Fibroblast of lung (primary cell): ENCODE results near the gene SPNS3. TPM values are rescaled to one million over a fixed set of nuclear protein-coding genes. Genes with fewer than 3 reads are reported as not detected.

Experiments used
- DNase-seq, 2 donors: peaks; one replicate each; pipeline versions ENCODE4 v3.0.0 to v3.0.0-alpha.2; 2010; ENCODE audit warnings: low read depth in 2 of 2
- H2AFZ ChIP-seq: 2 replicates; pipeline ENCODE4 v1.5.1; 2012; ENCODE audit warnings: low read length, control low read depth, inconsistent platforms
- H3K27ac ChIP-seq: 2 replicates; pipeline ENCODE4 v1.5.1; 2011; ENCODE audit warnings: low read length, control low read depth; ENCODE audit not compliant: insufficient read depth
- H3K27me3 ChIP-seq: 2 replicates; pipeline ENCODE4 v1.5.1; 2011; ENCODE audit warnings: mild to moderate bottlenecking, low read length; ENCODE audit not compliant: control insufficient read depth, insufficient read depth
- H3K36me3 ChIP-seq: 2 replicates; pipeline ENCODE4 v1.5.1; 2011; ENCODE audit warnings: low read length; ENCODE audit not compliant: control insufficient read depth, insufficient read depth
- H3K4me1 ChIP-seq: 2 replicates; pipeline ENCODE4 v1.5.1; 2011; ENCODE audit warnings: low read length; ENCODE audit not compliant: control insufficient read depth, insufficient read depth; ENCODE audit errors: extremely low read depth
- H3K4me2 ChIP-seq: 2 replicates; pipeline ENCODE4 v1.5.1; 2011; ENCODE audit warnings: low read length, control low read depth; ENCODE audit not compliant: insufficient read depth; ENCODE audit errors: extremely low read depth
- H3K4me3 ChIP-seq, 4 experiments: fragments of 200-600 bp in 1 of 4; sonication (generic) in 1 of 4; replicated peaks in 1 of 4; 2 replicates each; pipeline ENCODE4 v1.5.1; 2011 to 2016; ENCODE audit warnings: low read length in 4 of 4, low read depth in 3 of 4, mild to moderate bottlenecking in 3 of 4, control low read depth in 2 of 4, inconsistent platforms in 1 of 4, mixed read lengths in 1 of 4; ENCODE audit not compliant: insufficient read depth in 1 of 4; ENCODE audit errors: control extremely low read depth in 1 of 4
- H3K79me2 ChIP-seq: 2 replicates; pipeline ENCODE4 v1.5.1; 2012; ENCODE audit warnings: mild to moderate bottlenecking, low read length, inconsistent platforms; ENCODE audit not compliant: control insufficient read depth, insufficient read depth
- H3K9ac ChIP-seq: 2 replicates; pipeline ENCODE4 v1.5.1; 2011; ENCODE audit warnings: mild to moderate bottlenecking, low read length, control low read depth; ENCODE audit not compliant: insufficient read depth
- H3K9me3 ChIP-seq: 2 replicates; pipeline ENCODE4 v1.5.1; 2012; ENCODE audit warnings: low read depth, low read length; ENCODE audit not compliant: control insufficient read depth, insufficient read depth
- H4K20me1 ChIP-seq: 2 replicates; pipeline ENCODE4 v1.5.1; 2011; ENCODE audit warnings: low read length; ENCODE audit not compliant: control insufficient read depth, insufficient read depth; ENCODE audit errors: extremely low read depth
- EZH2 ChIP-seq: IDR thresholded peaks from 2 replicates; pipeline ENCODE4 v1.5.1; 2012; ENCODE audit warnings: low read length, control low read depth, mild to moderate bottlenecking; ENCODE audit errors: missing control alignments
- polyA plus RNA-seq, 2 donors: library from polyadenylated mRNA; depleted of rRNA in 1 of 2; stranded (reverse) in 1 of 2; unstranded in 1 of 2; fragments of >200 nt; gene quantifications; 2 replicates each; pipeline ENCODE4 v1.2.1, GENCODE V29; 2011 to 2012; ENCODE audit warnings: missing spikeins in 1 of 2
- total RNA-seq: library from RNA; depleted of rRNA; stranded (reverse); fragments of >200 nt; gene quantifications from 2 replicates; pipeline ENCODE4 v1.2.1, GENCODE V29; 2014
- TF ChIP-seq, protein P1 (sequence below), 2 donors: IDR thresholded peaks in 1 of 2; conservative IDR thresholded peaks in 1 of 2; 1 replicate in 1 of 2; 2 replicates in 1 of 2; pipeline ENCODE4 v1.5.1; 2011 to 2012; ENCODE audit warnings: low read length in 2 of 2, control low read depth in 1 of 2, inconsistent platforms in 1 of 2, low read depth in 1 of 2, mild to moderate bottlenecking in 1 of 2

SPNS3 gene
- total and polyA plus RNA-seq, 2 donors (not counting 1 experiment from before 2014, with no cell fraction given), result not detected

DNA sequence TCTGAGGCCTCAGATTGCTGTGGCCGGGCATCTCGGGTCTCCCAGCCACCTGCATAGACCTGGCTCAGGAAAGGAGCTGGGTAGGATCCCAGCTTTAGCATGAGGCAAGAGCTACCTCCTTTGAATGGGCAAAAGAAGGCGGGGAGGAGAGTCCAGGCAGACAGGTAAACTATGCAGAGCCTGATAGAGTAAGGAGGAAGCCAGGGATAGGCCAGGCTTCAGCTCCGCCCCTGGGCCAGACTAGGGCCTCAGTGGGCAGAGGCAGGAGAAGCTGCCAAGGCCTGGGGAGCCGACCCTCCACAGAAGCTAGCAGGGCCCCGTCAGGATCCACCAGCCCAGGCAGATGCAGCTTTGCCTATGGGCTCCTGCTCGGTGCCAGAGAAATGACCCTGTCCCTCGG is 44.7 kb upstream of the SPNS3 start:
- Histone ChIP-seq H3K4me3 (no peak overlapping the region), H3K4me2 (no peak overlapping the region), H2AFZ (no peak overlapping the region), H3K27ac (no peak overlapping the region), H3K79me2 (no peaks in the 10 kb centered on the region), H3K9me3 (no peaks in the 10 kb centered on the region), H3K36me3 (no peaks in the 10 kb centered on the region), H3K27me3 (no peaks in the 10 kb centered on the region), H3K4me1 (no peaks in the 10 kb centered on the region), H3K9ac (no peak overlapping the region), H4K20me1 (no peaks in the 10 kb centered on the region)
- TF ChIP-seq, protein P1, sequence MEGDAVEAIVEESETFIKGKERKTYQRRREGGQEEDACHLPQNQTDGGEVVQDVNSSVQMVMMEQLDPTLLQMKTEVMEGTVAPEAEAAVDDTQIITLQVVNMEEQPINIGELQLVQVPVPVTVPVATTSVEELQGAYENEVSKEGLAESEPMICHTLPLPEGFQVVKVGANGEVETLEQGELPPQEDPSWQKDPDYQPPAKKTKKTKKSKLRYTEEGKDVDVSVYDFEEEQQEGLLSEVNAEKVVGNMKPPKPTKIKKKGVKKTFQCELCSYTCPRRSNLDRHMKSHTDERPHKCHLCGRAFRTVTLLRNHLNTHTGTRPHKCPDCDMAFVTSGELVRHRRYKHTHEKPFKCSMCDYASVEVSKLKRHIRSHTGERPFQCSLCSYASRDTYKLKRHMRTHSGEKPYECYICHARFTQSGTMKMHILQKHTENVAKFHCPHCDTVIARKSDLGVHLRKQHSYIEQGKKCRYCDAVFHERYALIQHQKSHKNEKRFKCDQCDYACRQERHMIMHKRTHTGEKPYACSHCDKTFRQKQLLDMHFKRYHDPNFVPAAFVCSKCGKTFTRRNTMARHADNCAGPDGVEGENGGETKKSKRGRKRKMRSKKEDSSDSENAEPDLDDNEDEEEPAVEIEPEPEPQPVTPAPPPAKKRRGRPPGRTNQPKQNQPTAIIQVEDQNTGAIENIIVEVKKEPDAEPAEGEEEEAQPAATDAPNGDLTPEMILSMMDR (conservative IDR thresholded peaks at IDR 0.05 in 1 of 2, IDR thresholded peaks at IDR 0.05 in 1 of 2; ENCODE audit: low read depth in 1 of 2, low read length in 2 of 2), result no peak
- no peak for TF ChIP-seq EZH2
- no peak for DNase-seq

DNA sequence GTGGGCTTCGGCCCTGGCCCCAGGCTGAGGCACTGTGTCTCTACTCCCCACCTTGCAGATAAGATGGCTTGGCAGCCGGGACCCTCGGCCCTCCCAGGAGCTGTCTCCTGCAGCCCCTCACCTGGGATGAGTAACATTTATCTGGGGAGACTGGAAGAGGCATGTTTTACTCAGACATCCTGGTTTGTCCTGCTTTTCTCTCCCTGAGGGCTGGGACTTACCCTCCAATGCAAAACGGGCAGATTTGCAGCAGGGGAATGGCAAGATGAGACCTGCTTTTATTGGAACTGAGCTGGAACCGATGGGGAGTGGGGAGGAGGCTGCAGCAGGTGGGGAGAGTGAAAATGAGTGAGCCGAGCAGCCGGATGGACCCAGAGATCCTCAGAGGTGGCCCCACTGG is 39.9 kb upstream of the SPNS3 start:
- no peaks in the 10 kb centered on the region for H3K4me1 ChIP-seq
- H2AFZ ChIP-seq, result no peak overlapping the region
- DNase-seq, result no peak
- no peak overlapping the region for H3K9ac ChIP-seq
- no peaks in the 10 kb centered on the region for H3K27me3 ChIP-seq
- no peaks in the 10 kb centered on the region for H3K36me3 ChIP-seq
- H4K20me1 ChIP-seq, result no peaks in the 10 kb centered on the region
- H3K27ac ChIP-seq, result no peak overlapping the region
- no peaks in the 10 kb centered on the region for H3K9me3 ChIP-seq
- no peak overlapping the region for H3K4me3 ChIP-seq
- H3K4me2 ChIP-seq, result no peak overlapping the region
- TF ChIP-seq EZH2, result no peak
- TF ChIP-seq, protein P1 (conservative IDR thresholded peaks at IDR 0.05 in 1 of 2, IDR thresholded peaks at IDR 0.05 in 1 of 2; ENCODE audit: low read depth in 1 of 2, low read length in 2 of 2), result no peak
- H3K79me2 ChIP-seq, result no peaks in the 10 kb centered on the region

DNA sequence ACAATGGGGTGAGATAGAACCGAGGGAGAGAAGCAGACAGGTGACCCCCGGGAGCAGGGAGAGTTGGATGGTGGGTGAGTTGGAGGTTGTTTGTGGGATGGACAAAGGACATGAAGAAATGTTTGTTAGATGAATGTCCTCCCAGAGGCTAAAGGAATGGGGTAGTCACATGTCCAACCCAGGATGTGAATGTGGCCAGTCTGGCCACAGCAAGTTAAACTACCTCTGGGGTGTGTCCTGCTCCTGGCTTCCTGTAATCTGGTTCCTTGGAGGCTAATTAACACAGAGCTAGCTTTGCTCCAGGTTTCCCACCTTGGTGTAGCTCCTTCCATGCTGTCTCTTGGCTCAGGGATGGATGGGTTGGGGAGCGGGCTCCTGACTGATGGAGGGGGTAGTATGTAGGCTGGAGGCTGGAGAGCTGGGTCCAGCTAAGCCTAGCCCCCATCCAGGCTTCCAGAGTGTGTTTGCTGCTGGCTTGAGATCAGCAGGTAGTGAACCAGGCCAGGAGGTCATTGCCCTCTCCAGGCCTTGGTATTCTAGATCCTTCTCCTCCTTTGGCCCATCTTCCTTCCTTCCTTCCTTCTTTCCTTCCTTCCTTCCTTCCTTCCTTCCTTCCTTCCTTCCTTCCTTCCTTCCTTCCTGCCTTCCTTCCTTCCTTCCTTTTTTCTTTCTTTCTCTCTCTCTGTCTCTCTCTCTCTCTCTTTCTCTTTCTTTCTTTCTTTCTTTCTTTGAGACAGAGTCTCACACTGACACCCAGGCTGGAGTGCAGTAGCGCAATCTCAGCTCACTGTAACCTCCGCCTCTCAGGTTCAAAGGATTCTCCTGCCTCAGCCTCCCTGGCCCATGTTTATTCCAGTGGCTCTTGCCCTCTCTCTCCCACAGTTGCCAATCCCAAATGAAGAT is 39.3 kb upstream of the SPNS3 start:
- H3K9me3 ChIP-seq, result no peaks in the 10 kb centered on the region
- no peaks in the 10 kb centered on the region for H3K36me3 ChIP-seq
- H4K20me1 ChIP-seq, result no peaks in the 10 kb centered on the region
- H3K27me3 ChIP-seq, result no peaks in the 10 kb centered on the region
- no peak overlapping the region for H3K9ac ChIP-seq
- H2AFZ ChIP-seq, result no peak overlapping the region
- H3K27ac ChIP-seq, result no peak overlapping the region
- no peak overlapping the region for H3K4me2 ChIP-seq
- H3K79me2 ChIP-seq, result no peaks in the 10 kb centered on the region
- DNase-seq, result no peak
- TF ChIP-seq, protein P1 (conservative IDR thresholded peaks at IDR 0.05 in 1 of 2, IDR thresholded peaks at IDR 0.05 in 1 of 2; ENCODE audit: low read depth in 1 of 2, low read length in 2 of 2), result no peak
- TF ChIP-seq EZH2, result no peak
- no peak overlapping the region for H3K4me3 ChIP-seq
- no peaks in the 10 kb centered on the region for H3K4me1 ChIP-seq
